ENCODE measurements around the gene POU2AF1. TPM values are rescaled to one million over a fixed set of nuclear protein-coding genes. Genes with fewer than 3 reads are reported as not detected.

POU2AF1 gene
- total and polyA plus RNA-seq, 2 of the 8 experiments (the other 6 are each of a cell fraction or from before 2014, with no cell fraction given) = not detected

DNA sequence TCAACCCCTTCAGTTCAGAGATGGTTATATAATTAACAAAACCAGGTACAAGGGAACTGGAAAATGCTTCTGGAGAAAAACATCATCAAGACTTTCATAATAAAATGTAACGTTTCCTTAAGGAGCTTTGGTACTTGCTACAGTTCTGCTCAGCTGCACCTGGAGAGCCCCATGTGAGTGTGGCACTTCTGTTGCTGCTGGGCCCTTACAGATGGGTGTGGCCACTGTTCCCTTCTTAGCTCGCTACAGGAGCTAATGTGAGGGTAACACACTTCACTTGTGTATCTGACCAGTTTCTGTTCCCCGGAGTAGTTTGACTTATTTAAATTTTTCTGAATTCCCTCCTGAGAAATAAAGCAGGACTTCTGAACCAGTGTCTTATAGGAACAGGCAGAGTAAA is 76.8 kb downstream of the POU2AF1 start:
- CTCF ChIA-PET (ENCODE audit: partially characterized antibody) = interaction anchor here (0.6 to 2.0 kb wide), 9 partner anchors 19 to 253 kb away, joined by 3 to 10 read pairs (median 3); no protein-coding TSS in a partner anchor
- peaks cover 0 to 31% (median 16%) of the 10 kb centered on the region in 4 experiments; a peak in 5 of 7 replicates for H3K27me3 ChIP-seq (replicated peaks in 1 of 4; ENCODE audit: control insufficient read depth in 3 of 4, extremely low read depth in 1 of 4, insufficient read depth in 3 of 4, low read length in 3 of 4)
- POLR2A ChIA-PET (ENCODE audit: partially characterized antibody) = no interaction called here
- H3K56ac ChIP-seq (replicated peaks; ENCODE audit: insufficient read length, low read depth, low read length) = no peak overlapping the region
- H2BK12ac ChIP-seq (ENCODE audit: low read depth, low read length) = no peak overlapping the region
- H2BK20ac ChIP-seq (ENCODE audit: low read length) = no peak overlapping the region
- H2AK5ac ChIP-seq (ENCODE audit: low read depth, low read length) = no peak overlapping the region
- H4K5ac ChIP-seq (ENCODE audit: insufficient read length, low read depth, low read length) = no peak overlapping the region
- no peaks in the 10 kb centered on the region for H4K20me1 ChIP-seq (replicated peaks in 1 of 2; ENCODE audit: control insufficient read depth in 1 of 2, insufficient read depth in 2 of 2, low read length in 2 of 2)
- H3K23me2 ChIP-seq (ENCODE audit: low read depth, low read length) = peaks cover 17% of the 10 kb centered on the region; the same call in 1 of the 2 replicates
- no peak overlapping the region for H3K14ac ChIP-seq (ENCODE audit: insufficient read length)
- H3K4me2 ChIP-seq (ENCODE audit: insufficient read depth in 1 of 2, low read depth in 2 of 2, low read length in 2 of 2) = no peak overlapping the region; a peak in 1 of 4 replicates
- H2BK5ac ChIP-seq (ENCODE audit: low read depth, low read length) = no peak overlapping the region
- H3K79me1 ChIP-seq (ENCODE audit: low read depth, low read length) = no peaks in the 10 kb centered on the region
- H3K27ac ChIP-seq (ENCODE audit: low read depth, low read length) = no peak overlapping the region
- H2BK120ac ChIP-seq (replicated peaks; ENCODE audit: low read depth, low read length) = no peak overlapping the region
- no peak overlapping the region for H3K9ac ChIP-seq (replicated peaks in 1 of 4; ENCODE audit: extremely low read depth in 1 of 4, low read depth in 3 of 4, low read length in 3 of 4)
- no peaks in the 10 kb centered on the region for H3K36me3 ChIP-seq (ENCODE audit: control insufficient read depth in 2 of 4, insufficient read depth in 4 of 4, low read length in 3 of 4)
- FAIRE-seq (no peak), DNase-seq (ENCODE audit: low read depth in 1 of 2, low spot score in 2 of 2) (no peak)
- no peak overlapping the region for H2AFZ ChIP-seq (ENCODE audit: low read length)
- H3K18ac ChIP-seq (ENCODE audit: extremely low read depth, low read length) = no peak overlapping the region
- 71% methylated on average over 3 of the region's 3 CpGs; no CpG with 5 or more reads in 1 of the 2 experiments for WGBS, 2 experiments (ENCODE audit: extremely low coverage in 1 of 2, insufficient coverage in 1 of 2, insufficient read length in 1 of 2, insufficient replicate concordance in 2 of 2, low coverage in 1 of 2, low lambda C conversion rate in 2 of 2, missing lambda C conversion rate in 1 of 2)
- H4K8ac ChIP-seq (ENCODE audit: extremely low read depth, insufficient read depth, low read length) = no peak overlapping the region
- H3K4me3 ChIP-seq (ENCODE audit: extremely low read depth in 1 of 4, insufficient read depth in 2 of 4, low read depth in 3 of 4, low read length in 4 of 4) = no peak overlapping the region
- H3K9me3 ChIP-seq (ENCODE audit: insufficient read depth in 2 of 2, low read depth in 1 of 2, low read length in 1 of 2) = no peaks in the 10 kb centered on the region
- H3K79me2 ChIP-seq (ENCODE audit: control insufficient read depth in 1 of 2, insufficient read depth in 2 of 2, low read length in 2 of 2) = no peaks in the 10 kb centered on the region
- peaks cover 1 to 9% (median 6%) of the 10 kb centered on the region in 4 experiments; a peak in 6 of 7 replicates for H3K4me1 ChIP-seq (replicated peaks in 1 of 4; ENCODE audit: control insufficient read depth in 3 of 4, insufficient read depth in 4 of 4, low read length in 3 of 4)
- H3K4ac ChIP-seq (replicated peaks; ENCODE audit: insufficient read length, low read depth, low read length) = no peak overlapping the region
- no peak for TF ChIP-seq SIN3A (conservative IDR thresholded peaks at IDR 0.05 in 1 of 2, IDR thresholded peaks at IDR 0.05 in 1 of 2; ENCODE audit: low read depth in 1 of 2, low read length in 2 of 2)
- no peak for TF ChIP-seq EGR1 (IDR thresholded peaks at IDR 0.05; ENCODE audit: borderline replicate concordance, low read depth, low read length)
- TF ChIP-seq SUZ12 (IDR thresholded peaks at IDR 0.05; ENCODE audit: low read length) = no peak
- no peak overlapping the region for H2BK15ac ChIP-seq (ENCODE audit: low read length)
- H4K91ac ChIP-seq (replicated peaks; ENCODE audit: insufficient read length, low read length) = no peak overlapping the region
- H3K23ac ChIP-seq (ENCODE audit: insufficient read length) = no peak overlapping the region

Small RNAs within 50 kb of the gene (microRNA-seq; reads per million reads assigned to microRNA genes)
- gene MIR4491 (ENCODE audit: borderline microRNAs expressed in 2 of 2, borderline number of aligned reads in 2 of 2, borderline replicate concordance in 1 of 2) = 0 reads per million in 2 experiments

Small RNAs within 50 kb of the gene (small RNA-seq; reads per million reads assigned to genes)
- gene MIR4491 (ENCODE audit: insufficient read depth) (not detected), gene RNU2-60P (ENCODE audit: insufficient read depth) (not detected)

Other genes starting within 250 kb of the POU2AF1 start
- not detected in 2 replicates for gene POU2AF2, start 133.6 kb downstream of the POU2AF1 start, total RNA-seq (2021; fragmentation: NEBNext Ultra II Directional; extraction: Animal tissue kit (Norgen Biotek cat#: 25700))
- gene POU2AF2, start 133.6 kb downstream of the POU2AF1 start, polyA plus RNA-seq (2011; rRNA removed) = not detected in 2 replicates
- gene POU2AF3, start 80.7 kb downstream of the POU2AF1 start, total RNA-seq (2021; fragmentation: NEBNext Ultra II Directional; extraction: Animal tissue kit (Norgen Biotek cat#: 25700)) = 1.2 and 1.6 TPM in 2 replicates
- gene POU2AF3, start 80.7 kb downstream of the POU2AF1 start, polyA plus RNA-seq (2011; rRNA removed) = 4.7 and 5.7 TPM in 2 replicates
- not detected in 2 replicates for gene BTG4, start 133.1 kb upstream of the POU2AF1 start, total RNA-seq (2021; fragmentation: NEBNext Ultra II Directional; extraction: Animal tissue kit (Norgen Biotek cat#: 25700))
- gene BTG4, start 133.1 kb upstream of the POU2AF1 start, polyA plus RNA-seq (2011; rRNA removed) = 0.06 TPM in 1 of 2 replicates, not detected in the other
- not detected in 2 replicates for gene HOATZ, start 135.5 kb upstream of the POU2AF1 start, total RNA-seq (2021; fragmentation: NEBNext Ultra II Directional; extraction: Animal tissue kit (Norgen Biotek cat#: 25700))
- not detected in 2 replicates for gene HOATZ, start 135.5 kb upstream of the POU2AF1 start, polyA plus RNA-seq (2011; rRNA removed)
- gene LAYN, start 161.4 kb upstream of the POU2AF1 start, total RNA-seq (2021; fragmentation: NEBNext Ultra II Directional; extraction: Animal tissue kit (Norgen Biotek cat#: 25700)) = 7.7 and 9.3 TPM in 2 replicates
- gene LAYN, start 161.4 kb upstream of the POU2AF1 start, polyA plus RNA-seq (2011; rRNA removed) = 4.2 and 4.5 TPM in 2 replicates
- gene SIK2, start 223.2 kb upstream of the POU2AF1 start, total RNA-seq (2021; fragmentation: NEBNext Ultra II Directional; extraction: Animal tissue kit (Norgen Biotek cat#: 25700)) = 8.8 and 12.7 TPM in 2 replicates
- 8.7 and 11.2 TPM in 2 replicates for gene SIK2, start 223.2 kb upstream of the POU2AF1 start, polyA plus RNA-seq (2011; rRNA removed)

Measured in H1 (cell line).